Right renal pelvis (tissue), 4 donors: ENCODE results near the gene COG5. TPM values are rescaled to one million over a fixed set of nuclear protein-coding genes. Genes with fewer than 3 reads are reported as not detected.

Experiments
- DNase-seq, 4 donors: peaks; one replicate each; pipeline ENCODE4 v3.0.0-alpha.2; 2013; ENCODE audit warnings: low read depth in 4 of 4, low spot score in 3 of 4, missing footprints in 1 of 4
- polyA plus RNA-seq, 4 donors: library from polyadenylated mRNA; unstranded; fragments of 120-200 nt; gene quantifications; one replicate each; pipeline ENCODE4 v1.2.1, GENCODE V29; 2013; ENCODE audit not compliant: insufficient read length in 4 of 4

COG5 gene
- 10 to 100 TPM; 27.3 to 39.2 (median 36.4) TPM for polyA plus RNA-seq

GRCh38 chr7:107563775-107564552 lies at the start of gene COG5, which contains the start of gene DUS4L:
Gene COG5, minus strand, starts transcription at chr7:107563920. Its CDS starts 24 bp downstream, at chr7:107563896.
Gene DUS4L, plus strand, starts transcription at chr7:107563971. Its CDS starts 3,100 bp downstream, at chr7:107567071.
- peak; percentile 70 to 92 (median 78) for DNase-seq

GRCh38 chr7:107613439-107613838 lies 49.7 kb upstream of the COG5 start:
- no peak for DNase-seq

DNA sequence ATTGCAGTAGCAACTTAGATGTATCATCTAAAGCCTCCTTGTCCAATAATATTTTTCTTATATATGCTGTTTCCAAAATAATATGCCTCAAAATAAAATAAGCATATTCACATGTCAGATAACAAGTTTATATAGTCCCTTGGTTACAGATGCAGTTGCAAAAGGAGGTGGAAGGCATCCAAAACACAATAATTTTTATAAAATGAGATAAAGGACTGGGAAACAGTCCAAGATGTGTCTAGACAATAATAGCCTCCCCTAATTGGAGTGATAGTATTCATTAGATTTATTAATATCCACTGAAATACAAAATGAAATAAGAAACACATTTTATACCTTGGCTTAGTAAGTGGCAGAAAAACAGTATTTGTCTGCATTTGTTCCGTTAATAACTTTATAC lies 46.6 kb upstream of the COG5 start:
- no peak for DNase-seq

GRCh38 chr7:107609811-107610261 lies 46.1 kb upstream of the COG5 start:
- no peak for DNase-seq

DNA sequence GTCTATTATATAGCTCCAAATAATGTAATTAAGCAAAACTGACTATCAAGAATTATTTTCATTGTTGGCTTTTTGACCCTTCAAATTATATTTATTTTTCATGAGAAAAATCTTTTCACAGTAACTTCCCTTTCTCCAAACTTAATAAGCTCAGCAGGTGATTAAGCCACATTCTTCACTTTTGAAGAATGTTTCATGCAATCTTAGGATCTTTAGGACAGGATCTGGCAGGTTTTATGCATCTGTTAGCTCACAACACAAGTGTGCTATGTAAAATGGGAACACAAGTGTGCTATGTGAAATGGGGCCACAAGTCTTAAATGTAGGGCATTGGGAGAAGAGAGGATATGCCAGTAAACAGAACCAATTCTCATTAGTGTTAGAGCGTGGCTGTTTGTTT lies 42.6 kb upstream of the COG5 start:
- DNase-seq, result no peak

DNA sequence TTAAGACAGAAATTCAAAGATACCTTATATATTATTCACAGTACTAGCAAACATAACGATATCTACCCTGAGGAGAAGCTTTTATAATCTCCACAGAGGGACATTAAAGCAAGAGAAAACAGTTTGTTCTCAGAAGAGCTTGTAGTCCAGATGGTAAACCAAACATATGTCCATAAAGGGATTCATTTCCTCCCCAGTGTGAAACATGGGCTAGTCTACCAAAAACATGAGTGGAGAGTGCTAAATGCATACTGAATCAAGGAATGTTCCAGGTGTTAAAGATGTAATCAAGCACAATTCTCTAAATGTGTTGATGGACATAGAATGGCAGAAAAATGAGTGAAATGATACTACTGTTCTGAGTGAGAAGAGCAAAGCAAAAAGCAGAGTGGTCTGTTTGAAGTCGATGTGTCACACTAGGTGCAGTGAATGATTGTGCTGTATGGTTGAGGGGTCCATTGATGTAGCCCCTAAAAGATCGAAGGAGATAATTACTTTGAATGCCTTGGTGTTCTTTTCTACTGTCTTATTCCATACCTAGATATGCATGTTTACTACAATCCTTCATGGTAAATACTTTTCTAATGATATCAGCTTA lies 41.6 kb upstream of the COG5 start:
- no peak for DNase-seq

GRCh38 chr7:107600816-107601215 lies 37.1 kb upstream of the COG5 start:
- DNase-seq, result no peak

DNA sequence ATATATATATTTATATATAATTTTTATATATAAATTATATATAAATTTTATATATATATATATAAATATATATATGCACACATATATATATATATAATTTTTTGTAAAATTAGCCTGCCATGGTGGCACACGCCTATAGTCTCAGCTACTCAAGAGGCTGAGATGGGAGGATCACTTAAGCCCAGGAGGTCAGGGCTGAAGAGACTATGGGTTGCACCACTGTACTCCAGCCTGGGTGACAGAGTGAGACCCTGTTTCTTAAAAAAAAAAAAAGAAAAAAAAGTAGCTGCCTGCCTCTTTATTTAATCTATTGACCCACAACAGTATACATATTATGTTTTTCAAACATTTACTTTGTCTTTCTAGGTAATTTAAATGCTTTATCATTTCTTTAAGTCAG lies 35.5 kb upstream of the COG5 start:
- no peak for DNase-seq

GRCh38 chr7:107597953-107598352 lies 34.2 kb upstream of the COG5 start:
- DNase-seq, result no peak

DNA sequence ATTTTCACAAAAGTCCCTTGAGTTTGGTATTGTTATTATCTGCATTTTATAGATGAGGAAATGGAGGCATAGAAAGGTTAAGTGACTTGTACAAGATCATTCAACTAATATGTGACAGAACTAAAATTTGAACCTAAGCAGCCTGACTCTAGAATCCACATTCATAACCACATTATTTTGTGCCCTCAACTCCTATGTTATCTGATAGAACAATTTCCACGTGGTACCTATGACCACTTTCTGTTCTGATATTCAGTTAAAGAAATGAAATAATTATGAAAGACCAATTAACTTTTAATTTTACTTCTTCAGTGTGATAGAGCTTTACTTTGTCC lies 33.8 kb upstream of the COG5 start:
- no peak for DNase-seq

GRCh38 chr7:107596881-107597581 lies 33.3 kb upstream of the COG5 start:
- DNase-seq, result no peak

GRCh38 chr7:107594961-107595737 lies 31.4 kb upstream of the COG5 start:
- DNase-seq, result no peak

DNA sequence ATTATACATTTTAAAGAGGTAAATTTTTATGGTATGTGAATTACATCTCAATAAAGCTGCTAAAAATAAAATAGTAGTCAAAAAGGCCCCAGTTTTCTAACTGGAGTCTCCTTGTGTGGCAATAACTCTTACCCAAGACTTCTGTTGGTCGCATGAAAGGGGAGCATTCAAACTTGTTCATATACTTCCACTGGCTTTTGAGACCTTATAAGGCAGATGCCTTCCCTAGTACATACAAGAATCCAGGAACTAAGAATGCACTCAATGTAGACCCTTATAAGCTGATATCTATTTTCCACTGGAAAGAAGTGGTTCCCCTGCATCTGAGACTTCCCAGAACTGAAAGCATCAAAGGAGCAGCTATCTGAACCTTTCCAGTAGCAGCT lies 29.3 kb upstream of the COG5 start:
- no peak for DNase-seq

DNA sequence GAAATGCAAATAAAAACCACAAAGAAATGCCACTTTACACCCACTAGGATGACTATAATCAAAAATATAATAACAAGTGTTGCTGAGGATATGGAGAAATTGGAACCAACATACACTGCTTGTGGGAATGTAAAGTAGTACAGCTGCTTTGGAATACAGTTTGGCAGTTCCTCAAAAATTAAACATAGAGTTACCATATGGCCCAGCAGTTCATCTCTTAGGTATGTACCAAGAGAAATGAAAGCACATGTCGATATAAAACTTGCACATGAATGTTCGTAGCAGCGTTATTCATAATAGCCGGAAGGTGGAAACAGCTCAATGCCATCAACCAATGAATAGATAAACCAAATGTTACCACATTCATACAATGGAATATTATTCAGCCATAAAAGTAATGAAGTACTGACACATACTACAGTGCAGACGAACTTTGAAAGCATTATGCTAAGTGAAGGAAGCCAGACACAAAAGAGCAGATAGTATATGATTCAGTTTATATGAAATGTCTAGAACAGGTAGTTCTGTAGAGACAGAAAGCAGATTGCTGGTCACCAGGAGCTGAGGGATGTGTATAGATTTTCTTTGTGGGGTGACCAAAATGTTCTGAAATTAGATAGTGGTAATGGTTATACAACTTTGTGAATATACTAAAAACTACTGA lies 28.8 kb upstream of the COG5 start:
- DNase-seq, result no peak

DNA sequence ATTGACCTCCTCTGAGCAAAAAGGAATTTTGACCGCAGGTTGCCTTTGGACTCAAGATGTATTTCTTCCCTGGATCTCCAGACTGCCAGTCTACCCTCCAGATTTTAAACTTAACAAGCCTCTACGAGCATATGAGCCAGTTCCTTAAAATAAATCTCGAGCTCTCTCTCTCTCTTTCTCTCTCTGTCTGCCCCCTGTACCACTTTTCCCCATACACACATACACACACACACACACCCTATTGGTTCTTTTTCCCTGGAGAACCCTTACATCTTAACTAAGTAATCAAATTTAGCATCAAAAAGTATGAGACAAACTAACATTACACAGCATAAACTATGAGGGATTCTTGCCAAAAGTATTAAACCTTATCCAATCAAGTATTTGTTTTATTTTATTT lies 27.7 kb upstream of the COG5 start:
- DNase-seq, result no peak

- DNase-seq, result no peak
Measured at GRCh38 chr7:107588529-107589130, 24.9 kb upstream of the COG5 start.

DNA sequence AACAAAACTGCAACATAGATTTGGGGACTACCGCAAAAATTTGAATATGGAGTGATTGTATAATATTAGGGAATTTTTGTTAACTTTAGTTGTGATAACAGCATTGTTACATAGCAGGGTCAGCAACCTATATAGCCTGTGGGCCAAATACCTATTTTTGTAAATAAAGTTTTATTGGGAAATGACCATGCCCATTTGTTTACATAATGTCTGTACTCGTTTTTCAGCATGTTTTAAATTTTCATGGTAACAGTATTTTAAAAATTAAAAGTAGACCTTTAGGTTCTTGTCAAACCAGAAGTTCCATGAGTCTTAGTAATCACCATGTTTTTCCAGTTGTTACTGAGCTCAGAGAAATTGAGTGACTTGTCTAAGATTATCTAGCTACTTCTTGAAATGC lies 21.0 kb upstream of the COG5 start:
- no peak for DNase-seq

DNA sequence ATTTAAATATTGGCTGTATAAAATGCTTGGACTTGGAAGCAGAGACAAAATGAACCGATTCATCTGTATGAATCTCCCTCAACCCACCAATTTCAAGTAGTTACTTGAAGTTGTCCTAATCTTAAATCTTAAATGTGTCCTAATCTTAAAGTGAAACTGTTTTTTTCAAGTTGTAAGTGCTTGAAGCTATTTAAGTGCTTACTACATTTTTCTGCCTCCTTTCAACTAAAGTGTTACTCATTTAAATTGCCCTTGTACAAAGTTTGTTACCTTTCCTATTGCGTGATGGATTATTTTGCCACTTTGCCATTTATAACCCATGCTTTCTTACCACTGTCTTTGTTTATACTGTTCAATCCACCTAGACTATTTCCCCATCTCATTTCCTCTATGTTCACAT lies 19.2 kb upstream of the COG5 start:
- DNase-seq, result no peak

GRCh38 chr7:107581387-107582013 lies 17.8 kb upstream of the COG5 start:
- no peak for DNase-seq
